Panc1 (cell line): ENCODE measurements around the gene RSRP1.

Experiments used
- CTCF ChIP-seq: fragments of 450-650 bp; IDR thresholded peaks from 2 replicates; pipeline ENCODE4 v1.5.1; 2017; ENCODE audit warnings: mild to moderate bottlenecking
- POLR2AphosphoS5 ChIP-seq: IDR thresholded peaks from 2 replicates; pipeline ENCODE4 v1.6.1; 2012; ENCODE audit warnings: mild to moderate bottlenecking, low read depth, low read length, moderate library complexity
- REST ChIP-seq, 2 experiments: IDR thresholded peaks; 2 replicates each; pipeline ENCODE4 v1.6.1; 2011 to 2012; ENCODE audit warnings: low read depth in 2 of 2, control low read depth in 1 of 2, low read length in 1 of 2, mild to moderate bottlenecking in 1 of 2, moderate library complexity in 1 of 2; ENCODE audit not compliant: insufficient read depth in 1 of 2

GRCh38 chr1:25204797-25205480, 42.3 kb downstream of the RSRP1 start:
- peak; percentile 82 for TF ChIP-seq CTCF
- TF ChIP-seq REST (IDR thresholded peaks at IDR 0.05; ENCODE audit: insufficient read depth in 1 of 2, low read depth in 2 of 2, low read length in 1 of 2) = no peak
- TF ChIP-seq POLR2AphosphoS5 = no peak
